ENCODE measurements around the gene COLEC11. TPM values are rescaled to one million over a fixed set of nuclear protein-coding genes. Genes with fewer than 3 reads are reported as not detected.

Gene COLEC11
- total and polyA plus RNA-seq, 9 of the 15 experiments (the other 6 are each of a cell fraction or from before 2014, with no cell fraction given): 0.32 to 4.3 (median 1.8) TPM

DNA sequence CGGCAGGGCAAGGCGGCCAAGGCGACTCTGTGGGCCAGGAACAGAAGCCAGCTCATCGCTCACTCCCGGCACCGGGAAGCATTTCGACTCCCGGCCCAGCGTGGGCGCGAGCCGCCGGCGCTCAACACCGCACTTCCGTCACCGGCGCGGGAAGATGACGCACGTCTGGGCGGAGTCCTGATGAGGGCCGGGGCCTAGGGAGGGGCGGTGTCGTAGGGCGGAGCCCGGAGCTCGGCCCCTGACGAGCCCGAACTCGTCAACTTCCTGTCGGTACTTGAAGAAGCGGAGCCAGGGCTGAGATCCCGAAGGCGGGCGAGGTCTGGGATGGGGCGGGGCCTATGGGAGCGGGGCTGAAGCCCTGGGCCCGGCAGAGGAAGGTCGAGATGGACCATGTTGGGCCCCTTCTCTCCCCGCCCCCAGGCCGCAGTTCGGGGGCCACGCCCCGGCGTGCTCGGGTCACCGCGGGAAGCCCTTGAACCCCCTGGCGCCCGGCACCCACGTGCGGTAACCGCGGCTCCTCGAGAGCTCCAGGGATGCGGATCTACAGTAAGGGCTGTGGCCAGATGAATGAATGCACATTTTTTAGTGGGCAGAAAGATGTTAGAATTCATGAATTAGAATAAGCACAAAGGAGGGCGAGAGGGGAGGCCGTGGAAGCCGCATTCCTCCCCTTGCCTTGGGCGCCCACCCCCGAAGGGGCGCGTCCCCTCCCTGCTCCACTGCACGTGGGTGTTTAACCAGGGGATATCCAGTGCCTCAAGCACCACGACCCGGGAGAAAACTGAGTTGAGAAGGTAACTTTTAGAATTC, 36.5 kb upstream of the COLEC11 start, which contains the start of gene RNASEH1 (continued):
- peak; percentile 65 for TF ChIP-seq PRPF4 (IDR thresholded peaks at IDR 0.05; ENCODE audit: insufficient read depth, low read depth, low read length, poor library complexity, severe bottlenecking)
- TF ChIP-seq FOXA3 (CRISPR knock-in tag; conservative IDR thresholded peaks at IDR 0.05 in 1 of 2, IDR thresholded peaks at IDR 0.05 in 1 of 2): peak in 1 of 2 experiments; percentile 22; a peak in 1 of 4 replicates
- TF ChIP-seq CHD2 (IDR thresholded peaks at IDR 0.05; ENCODE audit: low read depth, low read length): peak; percentile 73
- peak; percentile 93 for TF ChIP-seq SIN3B (IDR thresholded peaks at IDR 0.05; ENCODE audit: low read depth)
- TF ChIP-seq RBM14 (IDR thresholded peaks at IDR 0.05; ENCODE audit: borderline replicate concordance, insufficient read depth, low read depth, low read length): no peak
- TF ChIP-seq RBM25 (IDR thresholded peaks at IDR 0.05; ENCODE audit: low read depth, low read length, severe bottlenecking): no peak
- TF ChIP-seq ZBED1 (IDR thresholded peaks at IDR 0.05): no peak
- TF ChIP-seq ZNF316 (IDR thresholded peaks at IDR 0.05): peak; percentile 50; the same call in 1 of the 2 replicates
- TF ChIP-seq, protein P1, sequence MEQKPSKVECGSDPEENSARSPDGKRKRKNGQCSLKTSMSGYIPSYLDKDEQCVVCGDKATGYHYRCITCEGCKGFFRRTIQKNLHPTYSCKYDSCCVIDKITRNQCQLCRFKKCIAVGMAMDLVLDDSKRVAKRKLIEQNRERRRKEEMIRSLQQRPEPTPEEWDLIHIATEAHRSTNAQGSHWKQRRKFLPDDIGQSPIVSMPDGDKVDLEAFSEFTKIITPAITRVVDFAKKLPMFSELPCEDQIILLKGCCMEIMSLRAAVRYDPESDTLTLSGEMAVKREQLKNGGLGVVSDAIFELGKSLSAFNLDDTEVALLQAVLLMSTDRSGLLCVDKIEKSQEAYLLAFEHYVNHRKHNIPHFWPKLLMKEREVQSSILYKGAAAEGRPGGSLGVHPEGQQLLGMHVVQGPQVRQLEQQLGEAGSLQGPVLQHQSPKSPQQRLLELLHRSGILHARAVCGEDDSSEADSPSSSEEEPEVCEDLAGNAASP (IDR thresholded peaks at IDR 0.05): no peak
- no peak for TF ChIP-seq STAT5B (CRISPR knock-in tag; IDR thresholded peaks at IDR 0.05)
- no peak for TF ChIP-seq NONO (IDR thresholded peaks at IDR 0.05; ENCODE audit: low read depth in 2 of 2, low read length in 1 of 2)
- peak; percentile 98 for TF ChIP-seq L3MBTL2 (IDR thresholded peaks at IDR 0.05)
- TF ChIP-seq SAP30 (IDR thresholded peaks at IDR 0.05; ENCODE audit: borderline replicate concordance, insufficient read depth, low read depth, low read length, poor library complexity, severe bottlenecking): peak; percentile 97
- TF ChIP-seq RB1 (IDR thresholded peaks at IDR 0.05; ENCODE audit: low read depth): peak; percentile 7; the same call in 1 of the 2 replicates
- peak; percentile 67; the same call in 1 of the 2 replicates for TF ChIP-seq ZNF431 (CRISPR knock-in tag; IDR thresholded peaks at IDR 0.05)
- 0 out of 2 replicates have a peak, but pooled peaks have one; percentile 3 for TF ChIP-seq TCF3 (CRISPR knock-in tag; IDR thresholded peaks at IDR 0.05)
- TF ChIP-seq, protein P2, sequence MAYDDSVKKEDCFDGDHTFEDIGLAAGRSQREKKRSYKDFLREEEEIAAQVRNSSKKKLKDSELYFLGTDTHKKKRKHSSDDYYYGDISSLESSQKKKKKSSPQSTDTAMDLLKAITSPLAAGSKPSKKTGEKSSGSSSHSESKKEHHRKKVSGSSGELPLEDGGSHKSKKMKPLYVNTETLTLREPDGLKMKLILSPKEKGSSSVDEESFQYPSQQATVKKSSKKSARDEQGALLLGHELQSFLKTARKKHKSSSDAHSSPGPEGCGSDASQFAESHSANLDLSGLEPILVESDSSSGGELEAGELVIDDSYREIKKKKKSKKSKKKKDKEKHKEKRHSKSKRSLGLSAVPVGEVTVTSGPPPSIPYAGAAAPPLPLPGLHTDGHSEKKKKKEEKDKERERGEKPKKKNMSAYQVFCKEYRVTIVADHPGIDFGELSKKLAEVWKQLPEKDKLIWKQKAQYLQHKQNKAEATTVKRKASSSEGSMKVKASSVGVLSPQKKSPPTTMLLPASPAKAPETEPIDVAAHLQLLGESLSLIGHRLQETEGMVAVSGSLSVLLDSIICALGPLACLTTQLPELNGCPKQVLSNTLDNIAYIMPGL (CRISPR knock-in tag; IDR thresholded peaks at IDR 0.05): no peak
- TF ChIP-seq CTBP1 (IDR thresholded peaks at IDR 0.05; ENCODE audit: borderline replicate concordance): peak; percentile 64
- no peak for TF ChIP-seq RBM15 (IDR thresholded peaks at IDR 0.05; ENCODE audit: insufficient read depth, low read length)
- TF ChIP-seq KLF10 (CRISPR knock-in tag; IDR thresholded peaks at IDR 0.05): no peak
- TF ChIP-seq ZNF561 (CRISPR knock-in tag; conservative IDR thresholded peaks at IDR 0.05): no peak
- TF ChIP-seq PHF20 (IDR thresholded peaks at IDR 0.05; ENCODE audit: partially characterized antibody): peak; percentile 98
- peak; percentile 54 for TF ChIP-seq HNRNPLL (IDR thresholded peaks at IDR 0.05; ENCODE audit: low read depth, low read length, poor library complexity, severe bottlenecking)
- TF ChIP-seq ATF7 (IDR thresholded peaks at IDR 0.05): peak; percentile 91
- TF ChIP-seq U2AF1 (optimal IDR thresholded peaks at IDR 0.05; ENCODE audit: low read depth, low read length): peak; percentile 81
- TF ChIP-seq NFIC (IDR thresholded peaks at IDR 0.05): no peak
- TF ChIP-seq CBFA2T2 (conservative IDR thresholded peaks at IDR 0.05): no peak
